Measurements from ENCODE around the gene SUCLG2.

Gene SUCLG2

DNA sequence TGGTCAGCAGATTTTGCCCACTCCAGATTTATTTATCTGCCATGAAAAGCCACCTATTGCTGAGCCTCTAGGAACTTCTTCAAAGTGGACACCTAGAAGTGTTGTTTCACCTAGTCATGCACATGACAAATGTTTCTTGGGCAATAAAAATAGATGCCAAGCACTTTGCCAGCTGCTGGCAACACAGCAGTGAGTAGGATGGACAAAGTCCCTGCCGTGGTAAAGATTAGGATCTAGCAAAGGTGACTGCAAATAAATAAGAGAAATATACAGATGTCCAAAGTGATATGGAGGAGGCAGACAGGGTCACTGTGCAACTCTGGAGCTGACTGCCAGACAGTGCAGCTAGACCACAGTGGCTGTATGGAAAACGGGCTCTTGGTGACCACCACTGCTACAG lies 137.9 kb downstream of the SUCLG2 start:
- no peak overlapping the region for H3K9ac ChIP-seq (ENCODE audit: low read length)
- no peak overlapping the region for H3K23ac ChIP-seq (ENCODE audit: low read length)
- no peak overlapping the region for H3K4me2 ChIP-seq (ENCODE audit: low read length)
- H3K4me1 ChIP-seq (ENCODE audit: control insufficient read depth, low read depth, low read length) = peaks cover 2% of the 10 kb centered on the region
- H4K5ac ChIP-seq (ENCODE audit: low read length) = no peak overlapping the region
- H2BK5ac ChIP-seq (ENCODE audit: low read length) = no peak overlapping the region
- no peaks in the 10 kb centered on the region for H3K27me3 ChIP-seq (ENCODE audit: insufficient read depth, low read length, poor library complexity)
- peak overlapping the region; percentile 64 for H3K18ac ChIP-seq (ENCODE audit: low read length)
- peak overlapping the region; percentile 36 for H3K4ac ChIP-seq (ENCODE audit: low read depth, low read length)
- no peaks in the 10 kb centered on the region for H3K79me2 ChIP-seq (ENCODE audit: control insufficient read depth, insufficient read depth, low read length)
- no peak overlapping the region for H2BK120ac ChIP-seq (ENCODE audit: low read depth, low read length)
- WGBS (ENCODE audit: extremely low coverage, insufficient coverage, low lambda C conversion rate) = no CpG with 5 or more reads among the region's 2 CpGs
- DNase-seq = no peak
- no peak overlapping the region for H2BK15ac ChIP-seq (replicated peaks; ENCODE audit: low read depth)
- no peak overlapping the region for H4K8ac ChIP-seq (ENCODE audit: low read depth, low read length)
- H3K36me3 ChIP-seq (ENCODE audit: control insufficient read depth, insufficient read depth, low read length) = no peaks in the 10 kb centered on the region
- H2AK5ac ChIP-seq (ENCODE audit: low read length) = no peak overlapping the region
- H3K4me3 ChIP-seq (ENCODE audit: low read length) = no peak overlapping the region
- H3K56ac ChIP-seq (ENCODE audit: low read length) = no peak overlapping the region
- H3K27ac ChIP-seq (ENCODE audit: low read depth, low read length) = no peak overlapping the region
- no peaks in the 10 kb centered on the region for H3K79me1 ChIP-seq (ENCODE audit: low read length)

DNA sequence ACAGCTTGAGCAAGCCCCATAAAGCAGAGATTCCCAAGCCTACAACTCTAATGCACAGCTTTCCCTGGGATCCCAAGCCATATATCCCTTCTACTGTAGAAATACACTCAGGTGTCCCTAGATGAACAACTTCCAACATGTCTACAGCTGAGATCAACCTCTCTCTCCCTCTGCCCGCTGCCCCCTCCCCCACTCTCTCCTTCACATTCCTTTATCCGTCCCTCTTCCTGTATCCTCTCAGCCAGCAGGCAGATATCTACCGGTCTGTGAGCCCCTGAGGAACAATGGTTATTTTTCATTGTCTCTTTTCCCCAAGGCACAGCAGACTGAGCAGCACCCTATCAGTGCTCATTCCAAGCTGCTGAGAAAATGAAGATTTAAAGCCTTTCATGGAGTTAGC lies 138.6 kb downstream of the SUCLG2 start:
- no peak overlapping the region for H3K18ac ChIP-seq (ENCODE audit: low read length)
- H3K36me3 ChIP-seq (ENCODE audit: control insufficient read depth, insufficient read depth, low read length) = no peaks in the 10 kb centered on the region
- peak overlapping the region; percentile 29 for H3K27ac ChIP-seq (ENCODE audit: low read depth, low read length)
- H3K27me3 ChIP-seq (ENCODE audit: insufficient read depth, low read length, poor library complexity) = no peaks in the 10 kb centered on the region
- H3K4me1 ChIP-seq (ENCODE audit: control insufficient read depth, low read depth, low read length) = peaks cover 2% of the 10 kb centered on the region
- H2BK5ac ChIP-seq (ENCODE audit: low read length) = peak overlapping the region; percentile 88
- no peak overlapping the region for H3K56ac ChIP-seq (ENCODE audit: low read length)
- H3K23ac ChIP-seq (ENCODE audit: low read length) = no peak overlapping the region
- no peak overlapping the region for H3K4me2 ChIP-seq (ENCODE audit: low read length)
- H3K4ac ChIP-seq (ENCODE audit: low read depth, low read length) = no peak overlapping the region
- H3K79me1 ChIP-seq (ENCODE audit: low read length) = no peaks in the 10 kb centered on the region
- H3K4me3 ChIP-seq (ENCODE audit: low read length) = no peak overlapping the region
- no peaks in the 10 kb centered on the region for H3K79me2 ChIP-seq (ENCODE audit: control insufficient read depth, insufficient read depth, low read length)
- peak; percentile 90 for DNase-seq
- no peak overlapping the region for H2AK5ac ChIP-seq (ENCODE audit: low read length)
- WGBS (ENCODE audit: extremely low coverage, insufficient coverage, low lambda C conversion rate) = no CpG with 5 or more reads among the region's 3 CpGs
- H4K5ac ChIP-seq (ENCODE audit: low read length) = no peak overlapping the region
- no peak overlapping the region for H4K8ac ChIP-seq (ENCODE audit: low read depth, low read length)
- H2BK120ac ChIP-seq (ENCODE audit: low read depth, low read length) = peak overlapping the region; percentile 38
- no peak overlapping the region for H3K9ac ChIP-seq (ENCODE audit: low read length)
- no peak overlapping the region for H2BK15ac ChIP-seq (replicated peaks; ENCODE audit: low read depth)

DNA sequence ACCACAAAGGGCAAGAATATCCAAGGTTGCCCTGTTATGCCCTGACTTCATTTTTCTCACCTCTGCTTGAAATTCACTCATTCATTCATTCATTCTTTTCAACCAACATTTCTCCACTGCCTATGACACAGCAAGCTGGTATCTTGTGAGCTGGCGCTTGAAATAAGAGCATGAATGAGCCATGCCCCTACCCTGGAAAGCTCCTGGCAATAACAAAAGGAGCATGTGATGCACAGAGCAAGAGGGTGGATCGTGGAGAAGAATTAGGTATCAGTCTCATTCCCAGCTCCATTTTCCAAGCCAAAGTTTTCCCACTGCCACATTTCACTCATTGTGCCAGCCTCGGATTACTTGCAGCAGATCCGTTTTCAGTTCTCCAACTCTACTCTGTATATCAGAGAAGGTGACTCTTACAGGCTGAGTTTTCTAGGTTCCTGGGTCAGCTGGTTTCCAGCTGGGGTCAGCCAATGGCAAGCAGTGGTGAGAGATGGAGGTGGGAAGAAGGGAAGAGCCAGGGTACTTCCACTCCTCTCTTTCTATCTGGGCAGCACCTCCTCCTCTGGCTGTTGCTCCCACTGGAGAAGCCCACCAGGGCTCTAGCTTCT lies 144.8 kb downstream of the SUCLG2 start:
- Histone ChIP-seq H3K4me2 (ENCODE audit: low read length) (no peak overlapping the region), H3K56ac (ENCODE audit: low read length) (no peak overlapping the region), H2BK5ac (ENCODE audit: low read length) (no peak overlapping the region), H3K79me1 (ENCODE audit: low read length) (no peaks in the 10 kb centered on the region), H3K23ac (ENCODE audit: low read length) (no peak overlapping the region), H3K27ac (ENCODE audit: low read depth, low read length) (no peak overlapping the region), H3K9ac (ENCODE audit: low read length) (no peak overlapping the region), H3K18ac (ENCODE audit: low read length) (no peak overlapping the region), H4K5ac (ENCODE audit: low read length) (no peak overlapping the region), H3K4me3 (ENCODE audit: low read length) (no peak overlapping the region), H2AK5ac (ENCODE audit: low read length) (no peak overlapping the region), H4K8ac (ENCODE audit: low read depth, low read length) (no peak overlapping the region), H3K4ac (ENCODE audit: low read depth, low read length) (no peak overlapping the region), H3K79me2 (ENCODE audit: control insufficient read depth, insufficient read depth, low read length) (no peaks in the 10 kb centered on the region), H2BK120ac (ENCODE audit: low read depth, low read length) (no peak overlapping the region), H3K27me3 (ENCODE audit: insufficient read depth, low read length, poor library complexity) (no peaks in the 10 kb centered on the region), H3K36me3 (ENCODE audit: control insufficient read depth, insufficient read depth, low read length) (no peaks in the 10 kb centered on the region), H2BK15ac (replicated peaks; ENCODE audit: low read depth) (no peak overlapping the region), H3K4me1 (ENCODE audit: control insufficient read depth, low read depth, low read length) (no peaks in the 10 kb centered on the region)
- DNase-seq = no peak
- WGBS (ENCODE audit: extremely low coverage, insufficient coverage, low lambda C conversion rate) = no CpG with 5 or more reads among the region's 4 CpGs

DNA sequence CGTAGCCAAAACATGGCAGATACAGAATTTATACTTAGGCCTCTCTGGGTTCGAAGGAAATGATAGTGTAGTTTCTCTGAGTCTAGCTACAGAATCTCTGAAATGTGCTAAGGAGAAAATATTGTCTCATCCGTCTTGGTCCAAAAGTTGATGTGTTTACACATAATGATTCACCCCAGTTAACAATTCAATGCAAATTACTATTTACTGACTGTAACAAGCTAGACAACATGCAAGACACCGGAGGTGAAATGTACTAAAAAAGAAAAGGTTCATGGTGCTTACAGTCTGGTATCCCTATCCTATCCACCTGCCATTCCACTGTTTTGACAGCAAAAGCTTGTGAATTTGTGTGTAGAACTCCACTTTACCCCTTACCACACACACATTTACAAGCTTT lies 146.8 kb downstream of the SUCLG2 start:
- H3K79me2 ChIP-seq (ENCODE audit: control insufficient read depth, insufficient read depth, low read length) = no peaks in the 10 kb centered on the region
- no peak overlapping the region for H4K8ac ChIP-seq (ENCODE audit: low read depth, low read length)
- no peak overlapping the region for H3K4ac ChIP-seq (ENCODE audit: low read depth, low read length)
- H3K27me3 ChIP-seq (ENCODE audit: insufficient read depth, low read length, poor library complexity) = no peaks in the 10 kb centered on the region
- no peak for DNase-seq
- no peak overlapping the region for H2BK5ac ChIP-seq (ENCODE audit: low read length)
- H2AK5ac ChIP-seq (ENCODE audit: low read length) = no peak overlapping the region
- H4K5ac ChIP-seq (ENCODE audit: low read length) = no peak overlapping the region
- no peaks in the 10 kb centered on the region for H3K36me3 ChIP-seq (ENCODE audit: control insufficient read depth, insufficient read depth, low read length)
- WGBS (ENCODE audit: extremely low coverage, insufficient coverage, low lambda C conversion rate) = no CpG with 5 or more reads among the region's 4 CpGs
- no peak overlapping the region for H3K9ac ChIP-seq (ENCODE audit: low read length)
- H3K27ac ChIP-seq (ENCODE audit: low read depth, low read length) = no peak overlapping the region
- no peaks in the 10 kb centered on the region for H3K4me1 ChIP-seq (ENCODE audit: control insufficient read depth, low read depth, low read length)
- H2BK120ac ChIP-seq (ENCODE audit: low read depth, low read length) = no peak overlapping the region
- H2BK15ac ChIP-seq (replicated peaks; ENCODE audit: low read depth) = no peak overlapping the region
- no peaks in the 10 kb centered on the region for H3K79me1 ChIP-seq (ENCODE audit: low read length)
- no peak overlapping the region for H3K56ac ChIP-seq (ENCODE audit: low read length)
- H3K4me2 ChIP-seq (ENCODE audit: low read length) = no peak overlapping the region
- no peak overlapping the region for H3K4me3 ChIP-seq (ENCODE audit: low read length)
- no peak overlapping the region for H3K23ac ChIP-seq (ENCODE audit: low read length)
- no peak overlapping the region for H3K18ac ChIP-seq (ENCODE audit: low read length)

DNA sequence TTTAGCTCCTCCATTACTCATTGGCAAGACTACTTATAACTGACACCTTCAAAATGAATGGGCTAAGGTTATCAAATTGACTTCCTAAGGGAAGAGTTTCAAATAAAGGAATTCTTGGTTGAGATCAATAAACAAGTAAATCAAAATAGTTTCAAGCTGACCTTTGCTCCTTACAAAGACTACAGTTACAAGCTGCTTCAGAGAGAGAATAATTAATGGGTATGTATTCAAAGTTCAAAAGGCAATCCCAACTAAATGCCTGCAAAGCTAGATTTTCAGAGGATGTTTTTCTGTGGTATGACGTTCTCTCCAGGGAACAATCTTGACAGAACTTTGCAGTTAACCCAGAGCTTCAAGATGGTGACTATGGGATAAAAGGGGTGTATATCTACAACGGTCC lies 153.7 kb downstream of the SUCLG2 start:
- no peak overlapping the region for H3K4ac ChIP-seq (ENCODE audit: low read depth, low read length)
- H2AK5ac ChIP-seq (ENCODE audit: low read length) = no peak overlapping the region
- H3K18ac ChIP-seq (ENCODE audit: low read length) = no peak overlapping the region
- no peak for DNase-seq
- WGBS (ENCODE audit: extremely low coverage, insufficient coverage, low lambda C conversion rate) = no CpG with 5 or more reads among the region's 2 CpGs
- no peak overlapping the region for H4K5ac ChIP-seq (ENCODE audit: low read length)
- H3K36me3 ChIP-seq (ENCODE audit: control insufficient read depth, insufficient read depth, low read length) = no peaks in the 10 kb centered on the region
- no peaks in the 10 kb centered on the region for H3K79me1 ChIP-seq (ENCODE audit: low read length)
- no peaks in the 10 kb centered on the region for H3K27me3 ChIP-seq (ENCODE audit: insufficient read depth, low read length, poor library complexity)
- no peak overlapping the region for H3K4me3 ChIP-seq (ENCODE audit: low read length)
- H3K27ac ChIP-seq (ENCODE audit: low read depth, low read length) = no peak overlapping the region
- no peak overlapping the region for H3K23ac ChIP-seq (ENCODE audit: low read length)
- no peaks in the 10 kb centered on the region for H3K4me1 ChIP-seq (ENCODE audit: control insufficient read depth, low read depth, low read length)
- H4K8ac ChIP-seq (ENCODE audit: low read depth, low read length) = no peak overlapping the region
- no peak overlapping the region for H2BK120ac ChIP-seq (ENCODE audit: low read depth, low read length)
- no peak overlapping the region for H2BK15ac ChIP-seq (replicated peaks; ENCODE audit: low read depth)
- no peak overlapping the region for H2BK5ac ChIP-seq (ENCODE audit: low read length)
- no peak overlapping the region for H3K4me2 ChIP-seq (ENCODE audit: low read length)
- no peaks in the 10 kb centered on the region for H3K79me2 ChIP-seq (ENCODE audit: control insufficient read depth, insufficient read depth, low read length)
- H3K9ac ChIP-seq (ENCODE audit: low read length) = no peak overlapping the region
- H3K56ac ChIP-seq (ENCODE audit: low read length) = no peak overlapping the region

DNA sequence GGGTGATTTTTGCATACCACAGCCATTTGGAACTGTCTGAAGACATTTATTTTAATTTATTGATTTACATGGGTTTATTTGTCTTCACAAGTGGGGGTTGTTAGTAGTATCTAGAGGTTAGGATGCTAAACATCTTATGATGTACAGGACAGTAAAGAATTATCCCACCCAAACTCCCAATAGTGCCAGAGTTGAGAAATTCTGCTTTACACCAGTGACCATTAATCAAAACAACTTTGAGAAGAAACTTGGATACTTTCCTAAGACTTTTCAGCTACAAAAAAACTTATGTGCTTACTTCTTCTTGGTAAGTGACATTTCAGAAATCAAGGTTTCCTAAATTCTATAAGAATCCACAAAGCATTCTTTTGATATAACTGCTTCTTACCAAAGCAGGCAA lies 156.7 kb downstream of the SUCLG2 start:
- Histone ChIP-seq H3K23ac (ENCODE audit: low read length) (no peak overlapping the region), H3K4ac (ENCODE audit: low read depth, low read length) (no peak overlapping the region), H2BK5ac (ENCODE audit: low read length) (no peak overlapping the region), H4K8ac (ENCODE audit: low read depth, low read length) (no peak overlapping the region), H3K4me3 (ENCODE audit: low read length) (no peak overlapping the region), H2AK5ac (ENCODE audit: low read length) (no peak overlapping the region), H3K9ac (ENCODE audit: low read length) (no peak overlapping the region), H4K5ac (ENCODE audit: low read length) (no peak overlapping the region), H3K4me2 (ENCODE audit: low read length) (no peak overlapping the region), H3K56ac (ENCODE audit: low read length) (no peak overlapping the region), H3K18ac (ENCODE audit: low read length) (no peak overlapping the region), H3K4me1 (ENCODE audit: control insufficient read depth, low read depth, low read length) (no peaks in the 10 kb centered on the region), H3K27ac (ENCODE audit: low read depth, low read length) (no peak overlapping the region), H2BK120ac (ENCODE audit: low read depth, low read length) (no peak overlapping the region), H3K36me3 (ENCODE audit: control insufficient read depth, insufficient read depth, low read length) (no peaks in the 10 kb centered on the region), H3K79me2 (ENCODE audit: control insufficient read depth, insufficient read depth, low read length) (no peaks in the 10 kb centered on the region), H2BK15ac (replicated peaks; ENCODE audit: low read depth) (no peak overlapping the region), H3K27me3 (ENCODE audit: insufficient read depth, low read length, poor library complexity) (no peaks in the 10 kb centered on the region), H3K79me1 (ENCODE audit: low read length) (no peaks in the 10 kb centered on the region)
- no peak for DNase-seq
